HEK293 (cell line): ENCODE results near the gene ANAPC2.
A peak's percentile ranks its signal among the peaks of the same experiment; 100 is the strongest.

ENCODE experiments used
- CTCF ChIA-PET: fragments of 350-600 bp; formaldehyde crosslinking; extraction: SDS; loops from one replicate; lab custom pipeline; 2021; ENCODE audit warnings: antibody characterized with exemption; lab: Yijun Ruan, JAX
- POLR2A ChIA-PET: fragments of 300-600 bp; formaldehyde crosslinking; extraction: SDS; loops from one replicate; lab custom pipeline; 2020; ENCODE audit warnings: antibody characterized with exemption, inconsistent platforms; lab: Yijun Ruan, JAX
- H3K27ac ChIP-seq: fragments of 200-500 bp; sonication (Bioruptor generic); 2 replicates; pipeline ENCODE4 v1.5.1; 2014; ENCODE audit warnings: low read depth, low read length, control low read depth, inconsistent platforms; ENCODE audit errors: extremely low read depth
- H3K36me3 ChIP-seq, 2 experiments: fragments of 200-500 bp in 1 of 2; sonication (Bioruptor generic) in 1 of 2; 1 replicate in 1 of 2; 2 replicates in 1 of 2; pipeline ENCODE4 v1.5.1; 2014 to 2017; ENCODE audit warnings: inconsistent platforms in 2 of 2, low read length in 2 of 2; ENCODE audit not compliant: control insufficient read depth in 2 of 2, insufficient read depth in 1 of 2
- H3K4me1 ChIP-seq: fragments of 200-500 bp; sonication (Bioruptor generic); 2 replicates; pipeline ENCODE4 v1.5.1; 2014; ENCODE audit warnings: mild to moderate bottlenecking, low read length, inconsistent platforms; ENCODE audit not compliant: control insufficient read depth, insufficient read depth
- H3K4me3 ChIP-seq: 2 replicates; pipeline ENCODE4 v1.5.1; 2011; ENCODE audit warnings: low read depth, mild to moderate bottlenecking, control low read depth, low read length, moderate library complexity
- H3K9me3 ChIP-seq: fragments of 200-500 bp; sonication (Bioruptor generic); 2 replicates; pipeline ENCODE4 v1.5.1; 2014; ENCODE audit warnings: low read depth, low read length, inconsistent platforms; ENCODE audit not compliant: control insufficient read depth, insufficient read depth
- GLI2 ChIP-seq: fragments of 450-650 bp; formaldehyde crosslinking; IDR thresholded peaks from 2 replicates; pipeline ENCODE4; 2017; ENCODE audit warnings: missing biosample characterization, missing genetic modification characterization, low read depth, borderline replicate concordance
- GLIS1 ChIP-seq: fragments of 450-650 bp; formaldehyde crosslinking; IDR thresholded peaks from 2 replicates; pipeline ENCODE4 v1.5.1; 2016; ENCODE audit warnings: missing biosample characterization, missing genetic modification characterization
- GLIS2 ChIP-seq: fragments of 450-650 bp; formaldehyde crosslinking; IDR thresholded peaks from 2 replicates; pipeline ENCODE4 v1.5.1; 2016; ENCODE audit warnings: missing biosample characterization, missing genetic modification characterization
- KLF8 ChIP-seq: fragments of 450-650 bp; formaldehyde crosslinking; IDR thresholded peaks from 2 replicates; pipeline ENCODE4 v1.5.1; 2016; ENCODE audit warnings: missing biosample characterization, missing genetic modification characterization
- ZBTB48 ChIP-seq: fragments of 450-650 bp; formaldehyde crosslinking; IDR thresholded peaks from 2 replicates; pipeline ENCODE4 v1.5.1; 2016; ENCODE audit warnings: missing biosample characterization, missing genetic modification characterization
- ZNF140 ChIP-seq: fragments of 450-650 bp; formaldehyde crosslinking; IDR thresholded peaks from 2 replicates; pipeline ENCODE4 v1.5.1; 2016; ENCODE audit warnings: missing biosample characterization, missing genetic modification characterization
- ZNF23 ChIP-seq: fragments of 450-650 bp; formaldehyde crosslinking; IDR thresholded peaks from 2 replicates; pipeline ENCODE4 v1.5.1; 2016; ENCODE audit warnings: missing biosample characterization, missing genetic modification characterization, borderline replicate concordance
- ZNF274 ChIP-seq, 2 experiments: fragments of 200-500 bp in 1 of 2; fragments of 450-650 bp in 1 of 2; sonication (Bioruptor generic) in 1 of 2; formaldehyde crosslinking in 1 of 2; IDR thresholded peaks; 2 replicates each; pipeline versions ENCODE4 v1.5.1 to v1.6.1; 2014 to 2016; ENCODE audit warnings: borderline replicate concordance in 1 of 2, inconsistent platforms in 1 of 2, low read length in 1 of 2, missing biosample characterization in 1 of 2, missing genetic modification characterization in 1 of 2
- ZNF341 ChIP-seq: fragments of 450-650 bp; formaldehyde crosslinking; IDR thresholded peaks from 2 replicates; pipeline ENCODE4; 2016; ENCODE audit warnings: low read depth, missing biosample characterization, missing genetic modification characterization
- ZNF37A ChIP-seq: fragments of 450-650 bp; IDR thresholded peaks from 2 replicates; pipeline ENCODE4 v1.5.1; 2018; ENCODE audit warnings: missing biosample characterization, missing genetic modification characterization
- ZNF391 ChIP-seq: fragments of 450-650 bp; formaldehyde crosslinking; IDR thresholded peaks from 2 replicates; pipeline ENCODE4 v1.5.1; 2016; ENCODE audit warnings: low read depth, missing biosample characterization, missing genetic modification characterization, borderline replicate concordance
- ZNF510 ChIP-seq: fragments of 450-650 bp; formaldehyde crosslinking; IDR thresholded peaks from 2 replicates; pipeline ENCODE4 v1.5.1; 2018; ENCODE audit warnings: mild to moderate bottlenecking, missing genetic modification characterization, missing biosample characterization; ENCODE audit not compliant: insufficient replicate concordance
- ZNF529 ChIP-seq: fragments of 450-650 bp; formaldehyde crosslinking; IDR thresholded peaks from 2 replicates; pipeline ENCODE4 v1.5.1; 2017; ENCODE audit warnings: missing genetic modification characterization, missing biosample characterization; ENCODE audit not compliant: insufficient replicate concordance
- ZNF600 ChIP-seq: fragments of 450-650 bp; formaldehyde crosslinking; IDR thresholded peaks from 2 replicates; pipeline ENCODE4 v1.5.1; 2016; ENCODE audit warnings: missing biosample characterization, missing genetic modification characterization
- ZNF623 ChIP-seq: fragments of 450-650 bp; formaldehyde crosslinking; IDR thresholded peaks from 2 replicates; pipeline ENCODE4 v1.5.1; 2016; ENCODE audit warnings: missing biosample characterization, missing genetic modification characterization
- ZNF658 ChIP-seq: fragments of 450-650 bp; formaldehyde crosslinking; IDR thresholded peaks from 2 replicates; pipeline ENCODE4; 2016; ENCODE audit warnings: missing biosample characterization, missing genetic modification characterization
- TF ChIP-seq, protein P1 (sequence below): fragments of 450-650 bp; IDR thresholded peaks from 2 replicates; pipeline ENCODE4 v1.5.1; 2018; ENCODE audit warnings: missing biosample characterization, mild to moderate bottlenecking, missing genetic modification characterization
- TF ChIP-seq, protein P2 (sequence below): fragments of 450-650 bp; formaldehyde crosslinking; IDR thresholded peaks from 2 replicates; pipeline ENCODE4 v1.5.1; 2016; ENCODE audit warnings: missing biosample characterization, missing genetic modification characterization, borderline replicate concordance

Gene ANAPC2

DNA sequence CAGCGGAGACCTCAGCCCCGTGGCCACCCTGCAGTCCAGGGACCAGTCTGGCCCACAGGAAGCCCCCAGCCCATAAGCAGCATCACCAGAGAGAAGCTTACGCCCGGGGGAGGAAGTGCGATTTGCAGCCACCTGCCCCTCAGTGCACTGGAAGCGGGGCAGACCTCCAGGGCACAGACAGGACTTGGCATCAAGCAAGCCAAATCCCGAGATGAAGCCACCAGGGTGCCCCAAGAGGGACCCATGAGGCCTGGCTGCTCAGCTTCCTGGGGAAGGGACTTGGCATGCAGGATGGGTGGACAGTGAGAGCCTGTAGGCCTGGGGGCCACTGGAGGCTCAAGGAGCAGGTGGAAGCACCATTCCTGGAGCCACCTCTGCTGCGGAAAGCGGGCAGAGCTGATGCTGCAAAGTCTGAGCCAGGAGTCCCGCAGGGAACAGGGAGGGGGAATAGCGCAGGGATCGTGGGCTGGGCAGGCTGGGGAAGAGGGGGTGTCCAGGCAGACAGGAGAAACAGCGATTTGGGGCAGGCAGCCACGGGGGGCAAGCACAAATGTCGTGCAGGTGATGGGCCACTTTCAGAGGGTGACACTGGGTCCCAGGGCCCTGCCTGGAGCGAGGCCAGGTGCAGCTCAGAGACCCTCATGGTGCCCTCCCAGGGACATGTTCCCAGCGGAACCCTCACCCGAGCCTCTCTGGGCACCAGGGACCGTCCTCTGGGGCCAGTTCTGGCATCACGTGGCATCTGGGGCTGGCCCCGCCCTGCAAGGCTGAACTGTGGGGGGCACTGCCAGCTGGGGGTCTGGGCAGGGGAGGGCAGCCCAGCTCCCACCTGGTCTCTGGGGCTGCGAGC is 21.8 kb downstream of the ANAPC2 start:
- Histone ChIP-seq H3K36me3 (no peaks in the 10 kb centered on the region), H3K27ac (no peak overlapping the region), H3K4me1 (no peaks in the 10 kb centered on the region; the same call in 1 of the 2 replicates), H3K9me3 (no peaks in the 10 kb centered on the region), H3K4me3 (no peak overlapping the region)
- ChIA-PET CTCF (interaction anchor here (0.6 to 1.1 kb wide), 3 partner anchors 8 to 60 kb away, joined by 3 to 4 read pairs (median 3); partner anchors contain the start of genes ANAPC2, RNF224 and SSNA1), POLR2A (interaction anchor here (0.6 to 3.4 kb wide), 11 partner anchors 10 to 74 kb away, joined by 3 to 40 read pairs (median 5); partner anchors contain the start of genes ANAPC2 and SSNA1)
- TF ChIP-seq, protein P1, sequence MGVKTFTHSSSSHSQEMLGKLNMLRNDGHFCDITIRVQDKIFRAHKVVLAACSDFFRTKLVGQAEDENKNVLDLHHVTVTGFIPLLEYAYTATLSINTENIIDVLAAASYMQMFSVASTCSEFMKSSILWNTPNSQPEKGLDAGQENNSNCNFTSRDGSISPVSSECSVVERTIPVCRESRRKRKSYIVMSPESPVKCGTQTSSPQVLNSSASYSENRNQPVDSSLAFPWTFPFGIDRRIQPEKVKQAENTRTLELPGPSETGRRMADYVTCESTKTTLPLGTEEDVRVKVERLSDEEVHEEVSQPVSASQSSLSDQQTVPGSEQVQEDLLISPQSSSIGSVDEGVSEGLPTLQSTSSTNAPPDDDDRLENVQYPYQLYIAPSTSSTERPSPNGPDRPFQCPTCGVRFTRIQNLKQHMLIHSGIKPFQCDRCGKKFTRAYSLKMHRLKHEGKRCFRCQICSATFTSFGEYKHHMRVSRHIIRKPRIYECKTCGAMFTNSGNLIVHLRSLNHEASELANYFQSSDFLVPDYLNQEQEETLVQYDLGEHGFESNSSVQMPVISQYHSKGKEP: no peak
- TF ChIP-seq ZNF510 (tag by site-specific recombination): no peak
- 0 out of 2 replicates have a peak, but pooled peaks have one; percentile 15 for TF ChIP-seq ZNF600 (tag by site-specific recombination)
- no peak for TF ChIP-seq ZNF140 (tag by site-specific recombination)
- TF ChIP-seq GLIS2 (tag by site-specific recombination): peak; percentile 52
- peak; percentile 40 for TF ChIP-seq GLIS1 (tag by site-specific recombination)
- TF ChIP-seq ZNF623 (tag by site-specific recombination): no peak
- TF ChIP-seq ZNF529 (tag by site-specific recombination): no peak
- TF ChIP-seq ZNF341: peak; percentile 45; the same call in 1 of the 2 replicates
- TF ChIP-seq ZBTB48 (tag by site-specific recombination): 0 out of 2 replicates have a peak, but pooled peaks have one; percentile 28
- TF ChIP-seq ZNF658 (tag by site-specific recombination): no peak
- no peak for TF ChIP-seq ZNF37A (tag by site-specific recombination)
- no peak for TF ChIP-seq ZNF23
- TF ChIP-seq ZNF391 (tag by site-specific recombination): no peak
- no peak for TF ChIP-seq GLI2
- TF ChIP-seq ZNF274 (IDR thresholded peaks at IDR 0.05; ENCODE audit: low read length): no peak
- TF ChIP-seq ZNF274 (tag by site-specific recombination; IDR thresholded peaks at IDR 0.05; ENCODE audit: borderline replicate concordance): no peak
- TF ChIP-seq, protein P2, sequence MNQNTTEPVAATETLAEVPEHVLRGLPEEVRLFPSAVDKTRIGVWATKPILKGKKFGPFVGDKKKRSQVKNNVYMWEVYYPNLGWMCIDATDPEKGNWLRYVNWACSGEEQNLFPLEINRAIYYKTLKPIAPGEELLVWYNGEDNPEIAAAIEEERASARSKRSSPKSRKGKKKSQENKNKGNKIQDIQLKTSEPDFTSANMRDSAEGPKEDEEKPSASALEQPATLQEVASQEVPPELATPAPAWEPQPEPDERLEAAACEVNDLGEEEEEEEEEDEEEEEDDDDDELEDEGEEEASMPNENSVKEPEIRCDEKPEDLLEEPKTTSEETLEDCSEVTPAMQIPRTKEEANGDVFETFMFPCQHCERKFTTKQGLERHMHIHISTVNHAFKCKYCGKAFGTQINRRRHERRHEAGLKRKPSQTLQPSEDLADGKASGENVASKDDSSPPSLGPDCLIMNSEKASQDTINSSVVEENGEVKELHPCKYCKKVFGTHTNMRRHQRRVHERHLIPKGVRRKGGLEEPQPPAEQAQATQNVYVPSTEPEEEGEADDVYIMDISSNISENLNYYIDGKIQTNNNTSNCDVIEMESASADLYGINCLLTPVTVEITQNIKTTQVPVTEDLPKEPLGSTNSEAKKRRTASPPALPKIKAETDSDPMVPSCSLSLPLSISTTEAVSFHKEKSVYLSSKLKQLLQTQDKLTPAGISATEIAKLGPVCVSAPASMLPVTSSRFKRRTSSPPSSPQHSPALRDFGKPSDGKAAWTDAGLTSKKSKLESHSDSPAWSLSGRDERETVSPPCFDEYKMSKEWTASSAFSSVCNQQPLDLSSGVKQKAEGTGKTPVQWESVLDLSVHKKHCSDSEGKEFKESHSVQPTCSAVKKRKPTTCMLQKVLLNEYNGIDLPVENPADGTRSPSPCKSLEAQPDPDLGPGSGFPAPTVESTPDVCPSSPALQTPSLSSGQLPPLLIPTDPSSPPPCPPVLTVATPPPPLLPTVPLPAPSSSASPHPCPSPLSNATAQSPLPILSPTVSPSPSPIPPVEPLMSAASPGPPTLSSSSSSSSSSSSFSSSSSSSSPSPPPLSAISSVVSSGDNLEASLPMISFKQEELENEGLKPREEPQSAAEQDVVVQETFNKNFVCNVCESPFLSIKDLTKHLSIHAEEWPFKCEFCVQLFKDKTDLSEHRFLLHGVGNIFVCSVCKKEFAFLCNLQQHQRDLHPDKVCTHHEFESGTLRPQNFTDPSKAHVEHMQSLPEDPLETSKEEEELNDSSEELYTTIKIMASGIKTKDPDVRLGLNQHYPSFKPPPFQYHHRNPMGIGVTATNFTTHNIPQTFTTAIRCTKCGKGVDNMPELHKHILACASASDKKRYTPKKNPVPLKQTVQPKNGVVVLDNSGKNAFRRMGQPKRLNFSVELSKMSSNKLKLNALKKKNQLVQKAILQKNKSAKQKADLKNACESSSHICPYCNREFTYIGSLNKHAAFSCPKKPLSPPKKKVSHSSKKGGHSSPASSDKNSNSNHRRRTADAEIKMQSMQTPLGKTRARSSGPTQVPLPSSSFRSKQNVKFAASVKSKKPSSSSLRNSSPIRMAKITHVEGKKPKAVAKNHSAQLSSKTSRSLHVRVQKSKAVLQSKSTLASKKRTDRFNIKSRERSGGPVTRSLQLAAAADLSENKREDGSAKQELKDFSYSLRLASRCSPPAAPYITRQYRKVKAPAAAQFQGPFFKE (tag by site-specific recombination): no peak
- no peak for TF ChIP-seq KLF8 (tag by site-specific recombination)
